HEK293 (cell line): ENCODE data around the gene COL1A2.

ENCODE experiments used
- CTCF ChIA-PET: fragments of 350-600 bp; formaldehyde crosslinking; extraction: SDS; loops from one replicate; lab custom pipeline; 2021; ENCODE audit warnings: antibody characterized with exemption; lab: Yijun Ruan, JAX
- POLR2A ChIA-PET: fragments of 300-600 bp; formaldehyde crosslinking; extraction: SDS; loops from one replicate; lab custom pipeline; 2020; ENCODE audit warnings: antibody characterized with exemption, inconsistent platforms; lab: Yijun Ruan, JAX
- H3K27ac ChIP-seq: fragments of 200-500 bp; sonication (Bioruptor generic); 2 replicates; pipeline ENCODE4 v1.5.1; 2014; ENCODE audit warnings: low read depth, low read length, control low read depth, inconsistent platforms; ENCODE audit errors: extremely low read depth
- H3K36me3 ChIP-seq, 2 experiments: fragments of 200-500 bp in 1 of 2; sonication (Bioruptor generic) in 1 of 2; 1 replicate in 1 of 2; 2 replicates in 1 of 2; pipeline ENCODE4 v1.5.1; 2014 to 2017; ENCODE audit warnings: inconsistent platforms in 2 of 2, low read length in 2 of 2; ENCODE audit not compliant: control insufficient read depth in 2 of 2, insufficient read depth in 1 of 2
- H3K4me1 ChIP-seq: fragments of 200-500 bp; sonication (Bioruptor generic); 2 replicates; pipeline ENCODE4 v1.5.1; 2014; ENCODE audit warnings: mild to moderate bottlenecking, low read length, inconsistent platforms; ENCODE audit not compliant: control insufficient read depth, insufficient read depth
- H3K4me3 ChIP-seq: 2 replicates; pipeline ENCODE4 v1.5.1; 2011; ENCODE audit warnings: low read depth, mild to moderate bottlenecking, control low read depth, low read length, moderate library complexity
- H3K9me3 ChIP-seq: fragments of 200-500 bp; sonication (Bioruptor generic); 2 replicates; pipeline ENCODE4 v1.5.1; 2014; ENCODE audit warnings: low read depth, low read length, inconsistent platforms; ENCODE audit not compliant: control insufficient read depth, insufficient read depth
- MYNN ChIP-seq: fragments of 450-650 bp; formaldehyde crosslinking; IDR thresholded peaks from 2 replicates; pipeline ENCODE4 v1.5.1; 2016; ENCODE audit warnings: missing biosample characterization, missing genetic modification characterization, borderline replicate concordance
- PATZ1 ChIP-seq: fragments of 450-650 bp; formaldehyde crosslinking; IDR thresholded peaks from 2 replicates; pipeline ENCODE4 v1.5.1; 2016; ENCODE audit warnings: missing biosample characterization, missing genetic modification characterization
- SETDB1 ChIP-seq: IDR thresholded peaks from one replicate; pipeline ENCODE4 v1.6.1; 2017; ENCODE audit warnings: mild to moderate bottlenecking, low read length, moderate library complexity, mixed read lengths; ENCODE audit not compliant: insufficient read length
- ZBTB11 ChIP-seq: fragments of 450-650 bp; formaldehyde crosslinking; conservative IDR thresholded peaks from 2 replicates; pipeline ENCODE4 v1.5.1; 2016; ENCODE audit warnings: low read depth, missing biosample characterization, missing genetic modification characterization
- ZBTB48 ChIP-seq: fragments of 450-650 bp; formaldehyde crosslinking; IDR thresholded peaks from 2 replicates; pipeline ENCODE4 v1.5.1; 2016; ENCODE audit warnings: missing biosample characterization, missing genetic modification characterization
- ZNF146 ChIP-seq: fragments of 450-650 bp; formaldehyde crosslinking; IDR thresholded peaks from 2 replicates; pipeline ENCODE4 v1.5.1; 2016; ENCODE audit warnings: missing biosample characterization, missing genetic modification characterization
- ZNF155 ChIP-seq: fragments of 450-650 bp; formaldehyde crosslinking; IDR thresholded peaks from 2 replicates; pipeline ENCODE4 v1.5.1; 2016; ENCODE audit warnings: missing biosample characterization, missing genetic modification characterization
- ZNF175 ChIP-seq: fragments of 450-650 bp; formaldehyde crosslinking; IDR thresholded peaks from 2 replicates; pipeline ENCODE4 v1.5.1; 2016; ENCODE audit warnings: missing biosample characterization, missing genetic modification characterization
- ZNF23 ChIP-seq: fragments of 450-650 bp; formaldehyde crosslinking; IDR thresholded peaks from 2 replicates; pipeline ENCODE4 v1.5.1; 2016; ENCODE audit warnings: missing biosample characterization, missing genetic modification characterization, borderline replicate concordance
- ZNF24 ChIP-seq: fragments of 450-650 bp; formaldehyde crosslinking; IDR thresholded peaks from 2 replicates; pipeline ENCODE4 v1.5.1; 2016; ENCODE audit warnings: missing biosample characterization, missing genetic modification characterization
- ZNF302 ChIP-seq: fragments of 450-650 bp; formaldehyde crosslinking; IDR thresholded peaks from 2 replicates; pipeline ENCODE4 v1.5.1; 2016; ENCODE audit warnings: missing biosample characterization, missing genetic modification characterization, low read depth
- ZNF513 ChIP-seq: fragments of 450-650 bp; IDR thresholded peaks from 2 replicates; pipeline ENCODE4 v1.5.1; 2018; ENCODE audit warnings: missing biosample characterization, missing genetic modification characterization
- ZNF544 ChIP-seq: fragments of 450-650 bp; formaldehyde crosslinking; IDR thresholded peaks from 2 replicates; pipeline ENCODE4 v1.5.0; 2017; ENCODE audit warnings: missing biosample characterization, missing genetic modification characterization
- ZNF558 ChIP-seq: fragments of 450-650 bp; formaldehyde crosslinking; IDR thresholded peaks from 2 replicates; pipeline ENCODE4 v1.5.1; 2016; ENCODE audit warnings: missing biosample characterization, missing genetic modification characterization
- ZNF776 ChIP-seq: fragments of 450-650 bp; formaldehyde crosslinking; IDR thresholded peaks from 2 replicates; pipeline ENCODE4 v1.5.0; 2017; ENCODE audit warnings: missing biosample characterization, missing genetic modification characterization, borderline replicate concordance
- ZNF837 ChIP-seq: fragments of 450-650 bp; formaldehyde crosslinking; IDR thresholded peaks from 2 replicates; pipeline ENCODE4 v1.5.1; 2016; ENCODE audit warnings: missing biosample characterization, missing genetic modification characterization
- ZSCAN30 ChIP-seq: fragments of 450-650 bp; IDR thresholded peaks from 2 replicates; pipeline ENCODE4 v1.5.1; 2018; ENCODE audit warnings: missing biosample characterization, mild to moderate bottlenecking, missing genetic modification characterization, moderate library complexity
- ZSCAN5A ChIP-seq: fragments of 450-650 bp; formaldehyde crosslinking; IDR thresholded peaks from 2 replicates; pipeline ENCODE4 v1.5.1; 2016; ENCODE audit warnings: missing biosample characterization, missing genetic modification characterization
- TF ChIP-seq, protein P1 (sequence below): fragments of 450-650 bp; formaldehyde crosslinking; IDR thresholded peaks from 2 replicates; pipeline ENCODE4 v1.5.1; 2016; ENCODE audit warnings: missing biosample characterization, missing genetic modification characterization

COL1A2 gene

GRCh38 chr7:94432817-94433216 is 38.1 kb downstream of the COL1A2 start (continued):
- no peak for TF ChIP-seq ZSCAN5A (tag by site-specific recombination)
- no peak for TF ChIP-seq ZNF776 (tag by site-specific recombination)
- no peak for TF ChIP-seq ZNF544
- TF ChIP-seq ZSCAN30 (tag by site-specific recombination), result no peak
- no peak for TF ChIP-seq ZNF146

DNA sequence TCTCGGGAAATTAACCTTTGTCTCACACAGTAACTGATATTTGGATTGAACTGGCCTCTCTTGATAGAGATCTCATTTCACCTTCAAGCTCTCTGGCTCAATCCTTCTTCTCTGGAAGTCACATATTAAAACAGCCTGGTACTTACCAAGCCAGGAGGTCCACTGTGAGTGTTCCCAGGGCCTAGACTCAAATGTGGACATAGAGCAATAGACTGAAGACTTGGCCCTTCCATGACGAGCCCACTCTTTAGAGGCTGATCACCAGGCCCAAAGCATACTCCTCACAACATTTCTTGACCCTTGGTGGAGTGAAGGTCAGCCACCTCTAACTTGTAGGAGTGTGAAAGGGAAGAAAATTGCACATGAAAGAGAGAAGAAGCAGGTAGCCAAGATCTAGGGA is 38.5 kb downstream of the COL1A2 start:
- Histone ChIP-seq H3K9me3 (no peaks in the 10 kb centered on the region), H3K4me1 (no peaks in the 10 kb centered on the region), H3K4me3 (no peak overlapping the region), H3K36me3 (no peaks in the 10 kb centered on the region), H3K27ac (no peak overlapping the region)
- ChIA-PET CTCF (interaction anchor here (0.8 kb wide), 1 partner anchor 144 kb away, joined by 4 read pairs; no protein-coding TSS in a partner anchor), POLR2A (no interaction called here)
- TF ChIP-seq ZNF558 (tag by site-specific recombination) (no peak), ZNF837 (no peak), ZNF175 (tag by site-specific recombination) (no peak), ZNF155 (tag by site-specific recombination) (no peak), ZBTB48 (tag by site-specific recombination) (no peak), MYNN (no peak), ZNF24 (tag by site-specific recombination) (no peak), ZNF513 (no peak)

DNA sequence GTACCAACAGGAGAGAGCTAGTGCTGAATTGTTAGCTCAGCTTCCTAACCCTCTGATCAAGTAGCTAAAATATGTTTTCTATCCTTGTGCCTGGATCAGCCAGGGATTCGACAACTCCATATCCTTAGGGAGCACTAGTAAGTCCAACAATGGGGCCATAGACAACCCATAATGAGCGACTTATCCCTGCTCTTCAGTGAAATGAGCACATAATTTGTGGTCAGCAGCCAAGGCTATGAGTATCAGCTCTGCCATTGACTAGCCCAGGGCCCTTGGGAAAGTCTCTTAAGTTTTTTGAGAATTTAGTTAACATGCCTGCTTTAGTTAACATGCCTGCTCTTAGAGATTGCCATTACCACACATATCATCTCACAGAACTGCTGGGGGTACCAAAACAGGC is 39.3 kb downstream of the COL1A2 start:
- ChIA-PET POLR2A (no interaction called here), CTCF (interaction anchor here (0.7 to 4.4 kb wide), 2 partner anchors 146 to 813 kb away, joined by 4 to 46 read pairs; no protein-coding TSS in a partner anchor)
- H3K9me3 ChIP-seq, result no peaks in the 10 kb centered on the region
- H3K36me3 ChIP-seq, result no peaks in the 10 kb centered on the region
- TF ChIP-seq, protein P1, sequence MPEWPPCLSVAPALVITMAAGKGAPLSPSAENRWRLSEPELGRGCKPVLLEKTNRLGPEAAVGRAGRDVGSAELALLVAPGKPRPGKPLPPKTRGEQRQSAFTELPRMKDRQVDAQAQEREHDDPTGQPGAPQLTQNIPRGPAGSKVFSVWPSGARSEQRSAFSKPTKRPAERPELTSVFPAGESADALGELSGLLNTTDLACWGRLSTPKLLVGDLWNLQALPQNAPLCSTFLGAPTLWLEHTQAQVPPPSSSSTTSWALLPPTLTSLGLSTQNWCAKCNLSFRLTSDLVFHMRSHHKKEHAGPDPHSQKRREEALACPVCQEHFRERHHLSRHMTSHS (tag by site-specific recombination), result no peak
- no peak for TF ChIP-seq SETDB1
- TF ChIP-seq ZBTB11, result no peak
- no peak for TF ChIP-seq ZNF155 (tag by site-specific recombination)
- TF ChIP-seq ZNF23, result no peak
- TF ChIP-seq MYNN, result no peak
- no peak for TF ChIP-seq PATZ1
- TF ChIP-seq ZNF302, result no peak
- no peak overlapping the region for H3K27ac ChIP-seq
- no peaks in the 10 kb centered on the region for H3K4me1 ChIP-seq
- no peak overlapping the region for H3K4me3 ChIP-seq
